ENCODE results near the gene STAG3.

- TF ChIP-seq TCF4 (CRISPR knock-in tag; IDR thresholded peaks at IDR 0.05; ENCODE audit: borderline replicate concordance) (no peak), OSR1 (CRISPR knock-in tag; IDR thresholded peaks at IDR 0.05) (no peak), PATZ1 (CRISPR knock-in tag; IDR thresholded peaks at IDR 0.05; ENCODE audit: borderline replicate concordance) (no peak), ESRRG (CRISPR knock-in tag; IDR thresholded peaks at IDR 0.05) (no peak), ZC3H10 (CRISPR knock-in tag; IDR thresholded peaks at IDR 0.05) (no peak), ZFP3 (CRISPR knock-in tag; IDR thresholded peaks at IDR 0.05) (no peak), CREB5 (CRISPR knock-in tag; IDR thresholded peaks at IDR 0.05; ENCODE audit: low read depth) (no peak), RARB (CRISPR knock-in tag; IDR thresholded peaks at IDR 0.05) (no peak), TOX (CRISPR knock-in tag; IDR thresholded peaks at IDR 0.05; ENCODE audit: borderline replicate concordance) (no peak), SNAI2 (CRISPR knock-in tag; IDR thresholded peaks at IDR 0.05) (no peak), ZFP30 (CRISPR knock-in tag; IDR thresholded peaks at IDR 0.05) (no peak), TSHZ2 (CRISPR knock-in tag; IDR thresholded peaks at IDR 0.05) (no peak)
Measured at GRCh38 chr7:100221231-100221718, 43.6 kb downstream of the STAG3 start.
